ENCODE results near the gene COPB2. TPM values are rescaled to one million over a fixed set of nuclear protein-coding genes. Genes with fewer than 3 reads are reported as not detected.

COPB2 gene
- total RNA-seq, 2 experiments from 2014 or later = 78.9 to 104 TPM

- DNase-seq (no peak), ATAC-seq (no peak)
- H3K36me3 Mint-ChIP-seq = no peaks in the 10 kb centered on the region
- H3K27ac Mint-ChIP-seq = no peak overlapping the region
- H3K27me3 Mint-ChIP-seq = peaks cover 41% of the 10 kb centered on the region
- no peak overlapping the region for H3K4me3 Mint-ChIP-seq
- peaks cover 15% of the 10 kb centered on the region for H3K4me1 Mint-ChIP-seq
- H3K9me3 Mint-ChIP-seq (ENCODE audit: low read depth) = no peaks in the 10 kb centered on the region
- CTCF ChIA-PET = interaction anchor here (0.9 kb wide), 1 partner anchor 220 kb away, joined by 6 read pairs; no protein-coding TSS in a partner anchor
Measured at GRCh38 chr3:139332092-139332491, 57.4 kb downstream of the COPB2 start.

DNA sequence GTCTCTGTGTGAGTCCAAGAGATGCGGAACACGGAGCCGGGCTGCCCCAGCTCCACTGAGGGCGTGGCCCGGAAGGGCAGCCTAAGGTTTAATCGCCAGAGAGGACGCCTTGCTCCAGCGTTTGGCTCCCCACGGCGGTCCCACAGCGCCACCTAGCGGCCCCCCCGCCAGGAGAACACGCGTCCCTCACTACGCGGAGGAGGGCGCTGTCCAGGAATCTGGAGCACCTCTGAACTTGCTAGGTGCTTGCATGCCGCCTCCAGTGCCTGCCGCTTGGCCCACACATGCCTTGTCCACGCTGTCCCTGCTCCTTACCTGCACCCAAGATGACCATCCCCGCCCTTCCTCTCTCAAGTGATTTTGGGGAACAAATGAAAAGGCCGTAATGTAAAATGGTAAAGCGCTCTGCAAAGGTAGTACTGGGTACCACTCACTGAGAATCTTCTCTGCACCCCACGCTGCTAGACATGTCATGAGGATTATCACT lies 60.0 kb downstream of the COPB2 start:
- Mint-ChIP-seq H3K27ac (no peak overlapping the region), H3K27me3 (peaks cover 34% of the 10 kb centered on the region), H3K4me1 (peaks cover 15% of the 10 kb centered on the region), H3K9me3 (ENCODE audit: low read depth) (no peaks in the 10 kb centered on the region), H3K4me3 (peak overlapping the region; percentile 51), H3K36me3 (no peaks in the 10 kb centered on the region)
- CTCF ChIA-PET = interaction anchor here (0.6 to 4.4 kb wide), 31 partner anchors 9 to 752 kb away, joined by 3 to 44 read pairs (median 4); partner anchors contain the start of gene MRPS22
- ATAC-seq (peak; percentile 100), DNase-seq (peak; percentile 92)

DNA sequence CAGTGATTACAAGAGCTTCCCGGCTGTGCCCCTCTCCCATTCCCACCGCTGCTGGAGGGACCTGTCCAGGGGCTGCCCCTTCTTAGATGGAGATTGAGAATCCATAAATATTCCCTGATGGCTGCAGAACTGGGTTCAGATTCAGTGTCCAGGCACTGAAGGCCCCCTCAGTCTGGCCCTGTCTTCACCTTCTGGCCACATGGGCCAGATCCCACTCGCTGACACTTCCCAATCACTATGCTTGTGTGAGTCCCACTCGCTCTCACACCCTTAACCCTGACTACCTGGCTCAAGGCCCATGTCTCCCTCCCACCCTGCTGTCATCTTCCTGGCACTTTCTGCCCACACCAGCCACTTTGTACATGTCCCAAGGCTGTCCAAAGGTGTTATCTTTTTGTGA lies 61.1 kb downstream of the COPB2 start:
- ATAC-seq = no peak
- Mint-ChIP-seq H3K36me3 (no peaks in the 10 kb centered on the region), H3K4me3 (no peak overlapping the region), H3K9me3 (ENCODE audit: low read depth) (no peaks in the 10 kb centered on the region), H3K27me3 (peaks cover 32% of the 10 kb centered on the region), H3K27ac (no peak overlapping the region), H3K4me1 (peaks cover 15% of the 10 kb centered on the region)
- DNase-seq = no peak
- CTCF ChIA-PET = interaction anchor here (0.9 to 4.4 kb wide), 13 partner anchors 9 to 413 kb away, joined by 3 to 44 read pairs (median 5); no protein-coding TSS in a partner anchor

- no peaks in the 10 kb centered on the region for H3K36me3 Mint-ChIP-seq
- no peaks in the 10 kb centered on the region for H3K9me3 Mint-ChIP-seq (ENCODE audit: low read depth)
- H3K4me1 Mint-ChIP-seq = peaks cover 15% of the 10 kb centered on the region
- H3K4me3 Mint-ChIP-seq = no peak overlapping the region
- no peak for ATAC-seq
- CTCF ChIA-PET = interaction anchor here (2.0 to 4.4 kb wide), 2 partner anchors 217 to 392 kb away, joined by 14 to 44 read pairs; no protein-coding TSS in a partner anchor
- peak; percentile 37 for DNase-seq
- H3K27ac Mint-ChIP-seq = no peak overlapping the region
- H3K27me3 Mint-ChIP-seq = peaks cover 29% of the 10 kb centered on the region
Measured at GRCh38 chr3:139327861-139328260, 61.6 kb downstream of the COPB2 start.

- DNase-seq (no peak), ATAC-seq (no peak)
- Mint-ChIP-seq H3K4me3 (no peak overlapping the region), H3K27ac (no peak overlapping the region), H3K4me1 (peaks cover 15% of the 10 kb centered on the region), H3K36me3 (no peaks in the 10 kb centered on the region), H3K9me3 (ENCODE audit: low read depth) (no peaks in the 10 kb centered on the region), H3K27me3 (peaks cover 23% of the 10 kb centered on the region)
- CTCF ChIA-PET = interaction anchor here (1.9 to 4.4 kb wide), 2 partner anchors 215 to 216 kb away, joined by 10 to 44 read pairs; no protein-coding TSS in a partner anchor
Measured at GRCh38 chr3:139327231-139327630, 62.2 kb downstream of the COPB2 start.

DNA sequence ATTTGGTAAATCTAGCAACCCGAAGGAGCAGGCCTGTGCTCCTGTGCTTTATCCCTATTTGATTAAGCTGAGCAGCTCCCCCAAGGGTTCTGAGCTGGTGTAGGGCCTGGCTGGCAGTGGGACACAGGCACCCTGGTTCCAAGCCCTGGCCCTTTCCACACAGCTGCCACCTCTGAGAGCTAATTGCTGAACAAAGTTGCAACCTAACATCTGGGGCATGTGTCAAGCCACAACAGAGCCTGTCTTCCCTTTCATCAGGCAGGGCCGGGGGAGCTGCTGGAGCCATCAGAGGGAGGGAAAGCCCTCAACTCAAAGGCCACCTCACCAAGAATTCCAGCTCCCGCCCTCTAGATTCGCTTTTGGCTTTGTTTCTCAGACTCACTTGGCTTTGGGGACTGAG lies 62.7 kb downstream of the COPB2 start:
- Mint-ChIP-seq H3K9me3 (ENCODE audit: low read depth) (no peaks in the 10 kb centered on the region), H3K27me3 (peaks cover 18% of the 10 kb centered on the region), H3K36me3 (no peaks in the 10 kb centered on the region), H3K4me1 (peaks cover 15% of the 10 kb centered on the region), H3K4me3 (no peak overlapping the region), H3K27ac (no peak overlapping the region)
- ATAC-seq = no peak
- CTCF ChIA-PET = interaction anchor here (1.9 kb wide), 1 partner anchor 215 kb away, joined by 10 read pairs; no protein-coding TSS in a partner anchor
- DNase-seq = peak; percentile 29

DNA sequence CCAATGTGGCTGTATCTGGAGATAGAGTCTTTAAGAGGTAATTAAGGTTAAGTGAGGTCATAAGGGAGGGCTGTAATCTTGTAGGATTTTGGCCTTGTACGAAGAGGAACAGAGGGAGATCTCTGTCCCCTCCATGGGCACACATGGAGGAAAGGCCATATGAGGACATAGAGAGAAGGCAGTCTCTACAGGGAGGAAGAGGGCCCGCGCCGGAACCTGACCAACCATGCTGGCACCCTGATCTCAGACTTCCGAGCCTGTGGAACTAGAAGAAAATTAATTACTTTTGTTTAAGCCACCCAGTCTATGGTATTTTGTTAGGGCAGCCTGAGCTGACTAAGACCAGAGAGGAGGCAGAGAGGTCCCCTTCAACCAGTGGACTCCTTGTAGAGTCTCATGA lies 63.3 kb downstream of the COPB2 start:
- Mint-ChIP-seq H3K4me3 (no peak overlapping the region), H3K27ac (no peak overlapping the region), H3K36me3 (no peaks in the 10 kb centered on the region), H3K9me3 (ENCODE audit: low read depth) (no peaks in the 10 kb centered on the region), H3K4me1 (peaks cover 15% of the 10 kb centered on the region), H3K27me3 (peaks cover 20% of the 10 kb centered on the region)
- CTCF ChIA-PET = interaction anchor here (1.2 to 1.9 kb wide), 2 partner anchors 15 to 214 kb away, joined by 3 to 10 read pairs; no protein-coding TSS in a partner anchor
- DNase-seq = peak; percentile 5
- no peak for ATAC-seq

- Mint-ChIP-seq H3K9me3 (ENCODE audit: low read depth) (no peaks in the 10 kb centered on the region), H3K4me1 (peaks cover 15% of the 10 kb centered on the region), H3K36me3 (no peaks in the 10 kb centered on the region), H3K27ac (no peak overlapping the region), H3K4me3 (no peak overlapping the region), H3K27me3 (peaks cover 18% of the 10 kb centered on the region)
- no peak for DNase-seq
- CTCF ChIA-PET = interaction anchor here (1.1 to 1.9 kb wide), 3 partner anchors 12 to 214 kb away, joined by 3 to 10 read pairs (median 3); no protein-coding TSS in a partner anchor
- no peak for ATAC-seq
Measured at GRCh38 chr3:139325551-139325950, 63.9 kb downstream of the COPB2 start.

DNA sequence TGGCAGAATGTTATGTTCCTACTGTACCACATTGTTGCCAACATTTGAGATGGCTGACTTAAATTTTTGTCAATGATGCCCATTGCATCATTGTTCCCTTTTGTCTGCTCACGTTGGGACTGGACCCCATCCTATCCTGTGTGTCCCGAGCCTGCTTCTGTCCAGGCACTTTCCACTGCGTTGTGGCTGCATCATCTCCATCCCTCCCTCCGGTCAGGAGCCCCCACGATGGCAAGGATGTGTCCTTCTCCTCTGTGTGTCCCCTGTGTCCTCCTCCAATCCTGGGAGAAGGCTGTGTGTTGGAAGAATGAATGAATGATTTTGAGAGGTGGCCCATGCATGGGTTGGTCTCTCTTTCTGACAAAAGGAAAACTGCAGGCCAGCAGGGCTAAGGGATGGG lies 65.0 kb downstream of the COPB2 start:
- no peaks in the 10 kb centered on the region for H3K9me3 Mint-ChIP-seq (ENCODE audit: low read depth)
- peaks cover 13% of the 10 kb centered on the region for H3K4me1 Mint-ChIP-seq
- H3K27ac Mint-ChIP-seq = no peak overlapping the region
- no peak overlapping the region for H3K4me3 Mint-ChIP-seq
- no peak for DNase-seq
- peaks cover 11% of the 10 kb centered on the region for H3K27me3 Mint-ChIP-seq
- no peaks in the 10 kb centered on the region for H3K36me3 Mint-ChIP-seq
- no peak for ATAC-seq
- CTCF ChIA-PET = interaction anchor here (1.1 kb wide), 1 partner anchor 11 kb away, joined by 3 read pairs; no protein-coding TSS in a partner anchor

DNA sequence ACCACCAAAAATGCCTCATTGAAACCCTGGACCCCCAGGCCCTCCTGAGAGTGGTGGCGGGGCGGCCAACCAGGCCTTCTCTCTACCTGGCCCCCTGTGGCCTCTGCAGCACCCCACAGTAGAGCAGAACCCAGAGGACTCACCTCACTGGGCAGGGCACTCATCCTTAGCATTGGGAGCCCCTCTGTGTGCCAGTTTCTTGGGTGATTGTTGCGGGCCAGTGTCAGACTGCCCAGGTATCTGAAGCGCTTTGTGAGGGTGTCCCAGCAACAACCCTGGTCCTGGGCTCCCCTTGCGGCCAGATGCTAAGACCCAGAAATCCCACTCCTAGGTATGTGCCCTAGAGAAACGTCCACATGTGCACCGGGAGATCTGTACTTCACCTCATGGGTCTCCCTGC lies 66.3 kb downstream of the COPB2 start:
- Mint-ChIP-seq H3K9me3 (ENCODE audit: low read depth) (no peaks in the 10 kb centered on the region), H3K4me3 (no peak overlapping the region), H3K27ac (no peak overlapping the region), H3K27me3 (peaks cover 11% of the 10 kb centered on the region), H3K36me3 (no peaks in the 10 kb centered on the region), H3K4me1 (peaks cover 4% of the 10 kb centered on the region)
- CTCF ChIA-PET = no interaction called here
- ATAC-seq (no peak), DNase-seq (no peak)

DNA sequence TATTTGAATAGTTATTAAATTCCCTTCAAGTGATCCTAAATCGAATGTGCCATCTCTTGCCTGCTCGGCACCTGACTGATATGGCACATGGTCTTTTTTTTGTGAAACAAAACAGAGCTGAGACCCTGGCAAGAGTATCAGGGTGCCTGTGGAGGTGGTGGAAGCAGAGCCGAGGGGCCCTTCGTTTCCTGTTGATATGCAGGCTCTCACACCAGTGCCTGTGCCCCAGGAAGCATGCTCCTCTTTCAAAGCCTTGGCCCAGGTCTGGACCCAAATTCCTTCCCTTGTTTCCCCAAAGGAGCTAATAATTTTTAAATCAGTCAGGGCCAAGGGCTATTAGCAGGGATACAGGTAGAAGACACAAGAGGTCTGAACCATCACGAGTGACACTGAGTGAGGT lies 67.1 kb downstream of the COPB2 start:
- Mint-ChIP-seq H3K27ac (no peak overlapping the region), H3K9me3 (ENCODE audit: low read depth) (no peaks in the 10 kb centered on the region), H3K36me3 (no peaks in the 10 kb centered on the region), H3K4me3 (no peak overlapping the region), H3K4me1 (no peaks in the 10 kb centered on the region), H3K27me3 (peaks cover 10% of the 10 kb centered on the region)
- CTCF ChIA-PET = interaction anchor here (0.6 kb wide), 1 partner anchor 192 kb away, joined by 3 read pairs; no protein-coding TSS in a partner anchor
- no peak for DNase-seq
- ATAC-seq = no peak

DNA sequence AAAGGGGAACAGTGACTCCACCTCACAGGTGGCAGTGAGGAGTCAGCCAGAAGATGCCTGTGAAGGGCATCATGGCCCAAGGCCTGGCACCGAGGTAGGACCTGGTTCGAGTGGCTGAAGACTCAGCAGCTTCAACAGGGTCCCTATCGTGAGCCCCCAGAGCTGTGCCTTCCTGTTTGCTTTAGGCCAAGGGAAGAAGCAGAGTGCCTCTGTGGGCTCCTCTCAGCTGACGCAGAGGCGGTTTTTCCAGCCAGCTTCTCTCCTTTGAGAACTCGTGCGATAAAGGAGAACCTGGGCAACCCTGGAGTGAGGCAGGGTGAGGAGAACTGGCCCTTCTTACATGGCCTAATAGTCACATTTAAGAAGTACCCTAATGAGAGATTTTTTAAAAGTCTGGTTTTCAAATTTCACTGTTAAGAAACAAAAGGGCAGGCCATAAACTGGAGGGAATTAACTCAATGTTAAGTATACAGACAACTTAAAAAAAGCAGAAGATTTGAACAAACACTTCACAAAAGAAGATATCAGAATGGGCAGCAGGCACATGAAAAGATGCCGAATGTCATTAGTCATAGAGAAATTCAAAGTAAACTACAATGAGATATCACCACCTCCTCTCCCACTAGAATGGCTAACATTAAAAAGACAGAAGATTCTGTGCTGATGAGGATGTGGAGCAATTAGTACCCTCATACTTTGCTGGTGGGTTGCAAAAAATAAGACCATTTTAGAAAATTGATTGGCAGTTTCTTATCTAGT lies 68.7 kb downstream of the COPB2 start:
- Mint-ChIP-seq H3K4me3 (no peak overlapping the region), H3K27ac (no peak overlapping the region), H3K9me3 (ENCODE audit: low read depth) (no peaks in the 10 kb centered on the region), H3K4me1 (no peaks in the 10 kb centered on the region), H3K27me3 (peaks cover 12% of the 10 kb centered on the region), H3K36me3 (no peaks in the 10 kb centered on the region)
- CTCF ChIA-PET = interaction anchor here (1.9 kb wide), 1 partner anchor 209 kb away, joined by 7 read pairs; no protein-coding TSS in a partner anchor
- DNase-seq (no peak), ATAC-seq (no peak)

DNA sequence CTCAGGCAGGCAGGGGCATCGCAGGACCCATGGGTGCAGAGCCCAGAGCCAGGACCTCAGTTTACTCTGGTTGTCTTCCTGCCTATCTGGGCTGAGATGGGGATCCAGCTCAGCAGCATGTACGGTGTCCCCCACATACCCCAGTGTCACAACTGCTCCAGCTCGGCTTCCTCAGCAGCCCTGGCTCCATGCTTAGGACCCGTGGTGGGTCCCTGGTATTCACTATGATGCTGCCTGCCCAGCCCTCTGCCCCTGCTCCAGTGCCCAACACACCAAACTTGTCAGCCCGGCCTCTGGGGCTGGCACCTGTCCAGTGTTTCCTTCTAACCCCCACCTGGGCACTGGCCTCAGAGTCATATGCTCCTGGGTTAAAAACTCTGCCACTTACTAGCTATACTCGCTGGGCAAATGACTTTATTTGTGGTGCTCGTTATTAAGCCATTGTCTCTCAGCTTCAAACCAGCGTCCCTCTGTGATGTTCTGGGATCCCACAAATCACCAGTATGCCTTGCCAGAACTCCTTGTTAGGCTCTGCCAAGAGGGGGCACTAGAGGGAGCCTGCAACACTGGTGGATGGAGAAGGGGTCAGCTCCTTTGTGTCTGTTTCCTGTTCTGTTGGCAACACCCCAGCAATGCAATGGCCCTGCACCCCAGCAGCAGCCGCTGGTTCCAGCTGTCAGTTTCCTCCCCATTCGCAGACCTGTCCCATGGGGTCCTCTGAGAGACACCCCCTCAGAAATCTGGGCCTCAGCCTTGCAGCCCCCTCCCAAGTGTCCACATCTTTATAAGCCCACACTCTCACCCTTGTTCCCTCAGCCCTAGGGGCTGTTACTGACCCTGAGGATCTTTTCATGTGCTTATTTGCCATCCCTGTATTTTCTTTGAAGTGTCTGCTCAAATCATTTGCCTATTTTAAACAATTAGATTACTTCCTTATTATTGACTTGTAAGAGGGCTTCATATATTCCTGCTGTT lies 69.7 kb downstream of the COPB2 start:
- H3K4me3 Mint-ChIP-seq = no peak overlapping the region
- no peak overlapping the region for H3K27ac Mint-ChIP-seq
- no peaks in the 10 kb centered on the region for H3K36me3 Mint-ChIP-seq
- no peak for ATAC-seq
- no peaks in the 10 kb centered on the region for H3K9me3 Mint-ChIP-seq (ENCODE audit: low read depth)
- no peaks in the 10 kb centered on the region for H3K4me1 Mint-ChIP-seq
- CTCF ChIA-PET = interaction anchor here (1.8 to 1.9 kb wide), 2 partner anchors 9 to 208 kb away, joined by 6 to 7 read pairs; no protein-coding TSS in a partner anchor
- DNase-seq = no peak
- peaks cover 13% of the 10 kb centered on the region for H3K27me3 Mint-ChIP-seq

Data from activated CD8-positive, alpha-beta memory T cell treated with anti-CD3 and anti-CD28 coated beads, Interleukin-2, amount 10 ng/mL, durations not matched to agents 7 days and 5 days (primary cell).